OCI-M2 (cell line): ENCODE results near the gene FAM228B.
"Not testable (repeated sequence)": the region's sequence is repeated elsewhere in the genome, so short reads cannot be mapped to it uniquely, and the experiment has no call there.

Experiments
- DNase-seq: peaks from one replicate; lab custom pipeline; 2025; ENCODE audit not compliant: unreplicated experiment; lab: John Stamatoyannopoulos, UW

FAM228B gene

GRCh38 chr2:24153478-24153877 lies 30.2 kb downstream of the FAM228B start:
- no peak for DNase-seq

GRCh38 chr2:24158131-24158530 lies 34.9 kb downstream of the FAM228B start:
- no peak for DNase-seq

GRCh38 chr2:24159708-24160107 lies 36.4 kb downstream of the FAM228B start:
- no peak for DNase-seq

GRCh38 chr2:24160761-24161160 lies 37.5 kb downstream of the FAM228B start:
- no peak for DNase-seq

- DNase-seq, result no peak
These were observed 39.2 kb downstream of the FAM228B start for GRCh38 chr2:24162494-24162893.

GRCh38 chr2:24163186-24163585 lies 39.9 kb downstream of the FAM228B start:
- DNase-seq, result no peak

GRCh38 chr2:24163601-24164000 lies 40.3 kb downstream of the FAM228B start:
- DNase-seq, result no peak

GRCh38 chr2:24164416-24164973 lies 41.2 kb downstream of the FAM228B start:
- no peak for DNase-seq

- no peak for DNase-seq
These were observed 45.8 kb downstream of the FAM228B start for GRCh38 chr2:24169023-24169422.

GRCh38 chr2:24174851-24175277 lies 51.6 kb downstream of the FAM228B start, which contains the start of gene FAM228A:
Gene FAM228A, plus strand, starts transcription at chr2:24175053. Its CDS starts 428 bp downstream, at chr2:24175481.
- no peak for DNase-seq

- no peak for DNase-seq
These were observed 52.4 kb downstream of the FAM228B start for GRCh38 chr2:24175631-24176187.

- DNase-seq, result no peak
These were observed 53.1 kb downstream of the FAM228B start for GRCh38 chr2:24176326-24176725.

- DNase-seq, result no peak
These were observed 56.4 kb downstream of the FAM228B start for GRCh38 chr2:24179683-24180082.

- no peak for DNase-seq
These were observed 58.6 kb downstream of the FAM228B start for GRCh38 chr2:24181849-24182248.

GRCh38 chr2:24182507-24182906 lies 59.2 kb downstream of the FAM228B start:
- DNase-seq, result no peak

GRCh38 chr2:24183366-24184069 lies 60.2 kb downstream of the FAM228B start:
- DNase-seq, result no peak

- no peak for DNase-seq
These were observed 66.3 kb downstream of the FAM228B start for GRCh38 chr2:24189551-24189950.

GRCh38 chr2:24190503-24190902 lies 67.2 kb downstream of the FAM228B start:
- DNase-seq, result no peak

GRCh38 chr2:24191156-24191555 lies 67.9 kb downstream of the FAM228B start:
- DNase-seq, result no peak

GRCh38 chr2:24191848-24192247 lies 68.6 kb downstream of the FAM228B start:
- DNase-seq, result no peak

- DNase-seq, result not testable (repeated sequence)
These were observed 73.9 kb downstream of the FAM228B start for GRCh38 chr2:24197213-24197612.

- no peak for DNase-seq
These were observed 76.8 kb downstream of the FAM228B start for GRCh38 chr2:24199968-24200590.
